HCT116 (cell line): ENCODE results near the gene AP1AR. TPM values are rescaled to one million over a fixed set of nuclear protein-coding genes. Genes with fewer than 3 reads are reported as not detected.

Experiments used
- ATAC-seq: fragments of 200-7000 bp; cut with Tn5 transposase; 2 replicates; pipeline ENCODE4 v1.9.1; 2020; ENCODE audit warnings: mild to moderate bottlenecking, moderate library complexity
- BruUV-seq: library from RNA; stranded (reverse); fragments of 400-500 nt; replicated peaks from 2 replicates; lab custom pipeline; 2021; lab: Mats Ljungman, UMichigan
- CTCF ChIA-PET: fragments of 300-600 bp; sonication (Branson Sonifier 250); formaldehyde crosslinking; loops from one replicate; lab custom pipeline; 2021; ENCODE audit warnings: antibody characterized with exemption; lab: Charles Lee
- POLR2A ChIA-PET: fragments of 300-600, 350-600 bp; sonication (Branson Sonifier 250); formaldehyde crosslinking; loops from one replicate; lab custom pipeline; 2021; ENCODE audit warnings: antibody characterized with exemption; lab: Charles Lee
- RAD21 ChIA-PET, 2 experiments: fragments of 300-600 bp; sonication (Branson Sonifier 250); formaldehyde crosslinking; loops; one replicate each; lab custom pipeline; 2023; ENCODE audit warnings: low total read pairs in 2 of 2; ENCODE audit not compliant: uncharacterized antibody in 2 of 2, unreplicated experiment in 2 of 2, low non-redundant PET in 1 of 2; lab: Charles Lee
- DNase-seq: peaks from one replicate; pipeline ENCODE4 v3.0.0-alpha.2; 2010; ENCODE audit warnings: low read depth, low spot score
- H2AFZ ChIP-seq: fragments of 200-600 bp; shearing (Covaris generic), sonication (generic); 2 replicates; pipeline ENCODE4 v1.6.1; 2017; ENCODE audit warnings: low read depth, mixed run types, mixed read lengths, antibody characterized with exemption, low read length; ENCODE audit not compliant: poor library complexity, severe bottlenecking
- H3K27ac ChIP-seq: 2 replicates; pipeline ENCODE4 v1.5.1; 2012; ENCODE audit warnings: low read depth, low read length
- H3K27me3 ChIP-seq: fragments of 200-600 bp; sonication (generic); 2 replicates; pipeline ENCODE4 v1.6.1; 2016; ENCODE audit warnings: mixed run types, low read length, mixed read lengths; ENCODE audit not compliant: insufficient read depth
- H3K36me3 ChIP-seq, 2 experiments: fragments of 200-500 bp in 1 of 2; fragments of 200-600 bp in 1 of 2; sonication (Bioruptor generic) in 1 of 2; sonication (generic) in 1 of 2; 2 replicates each; pipeline versions ENCODE4 v1.5.1 to v1.6.1; 2014 to 2016; ENCODE audit warnings: low read length in 2 of 2, inconsistent platforms in 1 of 2, mixed read lengths in 1 of 2, mixed run types in 1 of 2; ENCODE audit not compliant: insufficient read depth in 2 of 2, control insufficient read depth in 1 of 2
- H3K4me1 ChIP-seq, 2 experiments: fragments of 200-600 bp in 1 of 2; sonication (generic) in 1 of 2; 2 replicates each; pipeline versions ENCODE4 v1.5.1 to v1.6.1; 2012 to 2017; ENCODE audit warnings: low read length in 2 of 2, inconsistent platforms in 1 of 2, mild to moderate bottlenecking in 1 of 2, mixed read lengths in 1 of 2, mixed run types in 1 of 2, moderate library complexity in 1 of 2; ENCODE audit not compliant: insufficient read depth in 2 of 2, control insufficient read depth in 1 of 2
- H3K4me2 ChIP-seq: fragments of 200-600 bp; sonication (generic); 2 replicates; pipeline ENCODE4 v1.6.1; 2017; ENCODE audit warnings: mixed run types, low read length, mixed read lengths
- H3K4me3 ChIP-seq, 2 experiments: fragments of 200-600 bp in 1 of 2; sonication (generic) in 1 of 2; replicated peaks in 1 of 2; 2 replicates each; pipeline ENCODE4 v1.5.1; 2011 to 2016; ENCODE audit warnings: low read length in 2 of 2, control low read depth in 1 of 2, low read depth in 1 of 2, mild to moderate bottlenecking in 1 of 2, mixed read lengths in 1 of 2, mixed run types in 1 of 2
- H3K79me2 ChIP-seq: fragments of 200-600 bp; sonication (generic); 2 replicates; pipeline ENCODE4 v1.6.1; 2017; ENCODE audit warnings: mild to moderate bottlenecking, mixed run types, low read length, moderate library complexity, mixed read lengths; ENCODE audit not compliant: insufficient read depth
- H3K9ac ChIP-seq: fragments of 200-600 bp; sonication (generic); 2 replicates; pipeline ENCODE4 v1.6.1; 2016; ENCODE audit warnings: low read length, mixed read lengths
- H3K9me2 ChIP-seq: fragments of 200-600 bp; sonication (generic), shearing (Covaris generic); 2 replicates; pipeline ENCODE4 v1.6.1; 2017; ENCODE audit warnings: mixed run types, mild to moderate bottlenecking, moderate library complexity; ENCODE audit not compliant: insufficient read depth
- H3K9me3 ChIP-seq, 2 experiments: fragments of 200-500 bp in 1 of 2; fragments of 200-600 bp in 1 of 2; sonication (Bioruptor generic) in 1 of 2; sonication (generic) in 1 of 2; 2 replicates each; pipeline ENCODE4 v1.6.1; 2014 to 2017; ENCODE audit warnings: low read length in 2 of 2, mixed read lengths in 2 of 2, inconsistent platforms in 1 of 2, low read depth in 1 of 2, mild to moderate bottlenecking in 1 of 2, mixed run types in 1 of 2, moderate library complexity in 1 of 2; ENCODE audit not compliant: control insufficient read depth in 1 of 2, insufficient read depth in 1 of 2
- H4K20me1 ChIP-seq: fragments of 200-600 bp; sonication (generic), shearing (Covaris generic); 2 replicates; pipeline ENCODE4 v1.6.1; 2017; ENCODE audit warnings: mixed run types, mild to moderate bottlenecking, moderate library complexity; ENCODE audit not compliant: insufficient read depth
- ATF3 ChIP-seq: IDR thresholded peaks from 2 replicates; pipeline ENCODE4 v1.6.1; 2012
- CBX3 ChIP-seq: IDR thresholded peaks from 2 replicates; pipeline ENCODE4 v1.6.1; 2012; ENCODE audit warnings: low read depth
- CEBPB ChIP-seq: IDR thresholded peaks from 2 replicates; pipeline ENCODE4 v1.6.1; 2012; ENCODE audit warnings: low read depth
- EGR1 ChIP-seq: IDR thresholded peaks from 2 replicates; pipeline ENCODE4 v1.6.1; 2012; ENCODE audit warnings: low read depth
- ELF1 ChIP-seq: IDR thresholded peaks from 2 replicates; pipeline ENCODE4 v1.6.1; 2012; ENCODE audit warnings: low read depth, borderline replicate concordance
- EZH2 ChIP-seq: fragments of 200-600 bp; sonication (generic); IDR thresholded peaks from 2 replicates; pipeline ENCODE4 v1.6.1; 2017; ENCODE audit warnings: antibody characterized with exemption, mixed run types
- EZH2phosphoT487 ChIP-seq: fragments of 200-600 bp; IDR thresholded peaks from 2 replicates; pipeline ENCODE4 v1.6.1; 2018; ENCODE audit warnings: antibody characterized with exemption, borderline replicate concordance
- FOSL1 ChIP-seq: IDR thresholded peaks from 2 replicates; pipeline ENCODE4 v1.6.1; 2012; ENCODE audit warnings: low read depth
- JUND ChIP-seq: IDR thresholded peaks from 2 replicates; pipeline ENCODE4 v1.6.1; 2012
- POLR2A ChIP-seq: IDR thresholded peaks from 2 replicates; pipeline ENCODE4 v1.7.0; 2011; ENCODE audit warnings: borderline replicate concordance; ENCODE audit not compliant: insufficient read depth, insufficient read length; ENCODE audit errors: extremely low read depth
- RAD21 ChIP-seq: IDR thresholded peaks from 2 replicates; pipeline ENCODE4 v1.6.1; 2012; ENCODE audit warnings: low read depth, mild to moderate bottlenecking
- SIN3A ChIP-seq: IDR thresholded peaks from 2 replicates; pipeline ENCODE4 v1.6.1; 2012; ENCODE audit warnings: low read depth
- SP1 ChIP-seq: IDR thresholded peaks from 2 replicates; pipeline ENCODE4 v1.6.1; 2012; ENCODE audit warnings: low read depth
- YY1 ChIP-seq: IDR thresholded peaks from 2 replicates; pipeline ENCODE4 v1.6.1; 2011; ENCODE audit warnings: low read length, low read depth, moderate library complexity, mild to moderate bottlenecking; ENCODE audit not compliant: insufficient replicate concordance; ENCODE audit errors: extremely low read depth
- ZFX ChIP-seq: fragments of 450-650 bp; IDR thresholded peaks from 2 replicates; pipeline ENCODE4 v1.6.1; 2017
- intact Hi-C: fragments of 100-400 bp; cut with micrococcal nuclease; formaldehyde crosslinking; loops from 2 replicates; pipeline ENCODE4 v1.10.0; 2022
- total RNA-seq: library from RNA; stranded (reverse); gene quantifications from one replicate; pipeline ENCODE4 v1.2.1, GENCODE V29; 2021; ENCODE audit not compliant: unreplicated experiment
- TF ChIP-seq, protein P1 (sequence below): IDR thresholded peaks from 2 replicates; pipeline ENCODE4 v1.6.1; 2012; ENCODE audit warnings: low read depth
- TF ChIP-seq, protein P2 (sequence below): IDR thresholded peaks from 2 replicates; pipeline ENCODE4 v1.6.1; 2012
- TF ChIP-seq, protein P3 (sequence below): IDR thresholded peaks from 2 replicates; pipeline ENCODE4 v1.6.1; 2011; ENCODE audit warnings: mild to moderate bottlenecking, low read length, moderate library complexity; ENCODE audit not compliant: insufficient replicate concordance; ENCODE audit errors: extremely low read depth

AP1AR gene
- total RNA-seq, 1 experiment from 2014 or later, result 56.7 TPM

- H4K20me1 ChIP-seq, result no peaks in the 10 kb centered on the region; the same call in 1 of the 2 replicates
- ChIA-PET RAD21 (no interaction called here), POLR2A (no interaction called here), CTCF (no interaction called here)
- no peak overlapping the region for H2AFZ ChIP-seq
- no peak overlapping the region for H3K4me3 ChIP-seq
- ATAC-seq (no peak), DNase-seq (no peak)
- peaks cover 80% of the 10 kb centered on the region for H3K79me2 ChIP-seq
- no peak overlapping the region for H3K27ac ChIP-seq
- intact Hi-C loops, result no loop called here
- H3K4me1 ChIP-seq, result peaks cover 11 to 17% of the 10 kb centered on the region in 2 experiments; a peak in 3 of 4 replicates
- H3K9ac ChIP-seq, result no peak overlapping the region
- H3K36me3 ChIP-seq, result peaks cover 0 to 16% of the 10 kb centered on the region in 2 experiments; a peak in 2 of 4 replicates
- no peaks in the 10 kb centered on the region for H3K9me3 ChIP-seq
- TF ChIP-seq EZH2 (no peak), FOSL1 (no peak), SP1 (no peak), ELF1 (no peak), EGR1 (no peak), ATF3 (no peak), JUND (no peak), RAD21 (no peak), CBX3 (no peak), YY1 (no peak), CEBPB (no peak), POLR2A (no peak), SIN3A (no peak), ZFX (no peak), EZH2phosphoT487 (no peak)
- TF ChIP-seq, protein P1, sequence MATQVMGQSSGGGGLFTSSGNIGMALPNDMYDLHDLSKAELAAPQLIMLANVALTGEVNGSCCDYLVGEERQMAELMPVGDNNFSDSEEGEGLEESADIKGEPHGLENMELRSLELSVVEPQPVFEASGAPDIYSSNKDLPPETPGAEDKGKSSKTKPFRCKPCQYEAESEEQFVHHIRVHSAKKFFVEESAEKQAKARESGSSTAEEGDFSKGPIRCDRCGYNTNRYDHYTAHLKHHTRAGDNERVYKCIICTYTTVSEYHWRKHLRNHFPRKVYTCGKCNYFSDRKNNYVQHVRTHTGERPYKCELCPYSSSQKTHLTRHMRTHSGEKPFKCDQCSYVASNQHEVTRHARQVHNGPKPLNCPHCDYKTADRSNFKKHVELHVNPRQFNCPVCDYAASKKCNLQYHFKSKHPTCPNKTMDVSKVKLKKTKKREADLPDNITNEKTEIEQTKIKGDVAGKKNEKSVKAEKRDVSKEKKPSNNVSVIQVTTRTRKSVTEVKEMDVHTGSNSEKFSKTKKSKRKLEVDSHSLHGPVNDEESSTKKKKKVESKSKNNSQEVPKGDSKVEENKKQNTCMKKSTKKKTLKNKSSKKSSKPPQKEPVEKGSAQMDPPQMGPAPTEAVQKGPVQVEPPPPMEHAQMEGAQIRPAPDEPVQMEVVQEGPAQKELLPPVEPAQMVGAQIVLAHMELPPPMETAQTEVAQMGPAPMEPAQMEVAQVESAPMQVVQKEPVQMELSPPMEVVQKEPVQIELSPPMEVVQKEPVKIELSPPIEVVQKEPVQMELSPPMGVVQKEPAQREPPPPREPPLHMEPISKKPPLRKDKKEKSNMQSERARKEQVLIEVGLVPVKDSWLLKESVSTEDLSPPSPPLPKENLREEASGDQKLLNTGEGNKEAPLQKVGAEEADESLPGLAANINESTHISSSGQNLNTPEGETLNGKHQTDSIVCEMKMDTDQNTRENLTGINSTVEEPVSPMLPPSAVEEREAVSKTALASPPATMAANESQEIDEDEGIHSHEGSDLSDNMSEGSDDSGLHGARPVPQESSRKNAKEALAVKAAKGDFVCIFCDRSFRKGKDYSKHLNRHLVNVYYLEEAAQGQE, result no peak
- TF ChIP-seq, protein P2, sequence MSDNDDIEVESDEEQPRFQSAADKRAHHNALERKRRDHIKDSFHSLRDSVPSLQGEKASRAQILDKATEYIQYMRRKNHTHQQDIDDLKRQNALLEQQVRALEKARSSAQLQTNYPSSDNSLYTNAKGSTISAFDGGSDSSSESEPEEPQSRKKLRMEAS, result no peak
- TF ChIP-seq, protein P3, sequence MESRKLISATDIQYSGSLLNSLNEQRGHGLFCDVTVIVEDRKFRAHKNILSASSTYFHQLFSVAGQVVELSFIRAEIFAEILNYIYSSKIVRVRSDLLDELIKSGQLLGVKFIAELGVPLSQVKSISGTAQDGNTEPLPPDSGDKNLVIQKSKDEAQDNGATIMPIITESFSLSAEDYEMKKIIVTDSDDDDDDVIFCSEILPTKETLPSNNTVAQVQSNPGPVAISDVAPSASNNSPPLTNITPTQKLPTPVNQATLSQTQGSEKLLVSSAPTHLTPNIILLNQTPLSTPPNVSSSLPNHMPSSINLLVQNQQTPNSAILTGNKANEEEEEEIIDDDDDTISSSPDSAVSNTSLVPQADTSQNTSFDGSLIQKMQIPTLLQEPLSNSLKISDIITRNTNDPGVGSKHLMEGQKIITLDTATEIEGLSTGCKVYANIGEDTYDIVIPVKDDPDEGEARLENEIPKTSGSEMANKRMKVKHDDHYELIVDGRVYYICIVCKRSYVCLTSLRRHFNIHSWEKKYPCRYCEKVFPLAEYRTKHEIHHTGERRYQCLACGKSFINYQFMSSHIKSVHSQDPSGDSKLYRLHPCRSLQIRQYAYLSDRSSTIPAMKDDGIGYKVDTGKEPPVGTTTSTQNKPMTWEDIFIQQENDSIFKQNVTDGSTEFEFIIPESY, result no peak
- no TSS peak for BruUV-seq
- H3K9me2 ChIP-seq, result no peaks in the 10 kb centered on the region
- no peaks in the 10 kb centered on the region for H3K27me3 ChIP-seq
- H3K4me2 ChIP-seq, result no peak overlapping the region
These were observed 45.6 kb downstream of the AP1AR start for GRCh38 chr4:112277220-112277619.
